Left lung (tissue), 10 donors: Measurements from ENCODE around the gene GTF3C5. TPM values are rescaled to one million over a fixed set of nuclear protein-coding genes. Genes with fewer than 3 reads are reported as not detected.
A peak's percentile ranks its signal among the peaks of the same experiment; 100 is the strongest.

Experiments used
- ATAC-seq: fragments of 200-7000 bp; cut with Tn5 transposase; one replicate; pipeline ENCODE4 v1.9.1; 2020; ENCODE audit warnings: moderate library complexity
- DNase-seq, 4 donors: peaks; one replicate each; pipeline ENCODE4 v3.0.0-alpha.2; 2013 to 2020
- H3K27ac ChIP-seq, 2 donors: fragments of 200-600 bp; sonication (generic) in 1 of 2; one replicate each; pipeline versions ENCODE4 v1.5.0 to v1.8.0; 2020 to 2021
- H3K27me3 ChIP-seq, 2 donors: fragments of 200-600 bp; sonication (generic) in 1 of 2; one replicate each; pipeline versions ENCODE4 v1.5.0 to v1.8.0; 2020 to 2021
- H3K36me3 ChIP-seq, 2 donors: fragments of 200-600 bp; sonication (generic) in 1 of 2; one replicate each; pipeline versions ENCODE4 v1.5.0 to v1.8.0; 2020 to 2021
- H3K4me1 ChIP-seq, 2 donors: fragments of 200-600 bp; one replicate each; pipeline ENCODE4 v1.8.0; 2021
- H3K4me3 ChIP-seq, 2 donors: fragments of 200-600 bp; sonication (generic) in 1 of 2; one replicate each; pipeline versions ENCODE4 v1.5.0 to v1.8.0; 2020 to 2021; ENCODE audit warnings: mild to moderate bottlenecking in 1 of 2
- H3K9me3 ChIP-seq, 2 donors: fragments of 200-600 bp; sonication (generic) in 1 of 2; one replicate each; pipeline versions ENCODE4 v1.5.0 to v1.8.0; 2020 to 2021
- CTCF ChIP-seq, 2 donors: fragments of 200-600 bp; sonication (generic) in 1 of 2; IDR thresholded peaks; one replicate each; pipeline versions ENCODE4 v1.5.0 to v1.8.0; 2021; ENCODE audit warnings: antibody characterized with exemption in 2 of 2
- intact Hi-C, 2 donors: fragments of 100-400 bp; cut with DNase I; formaldehyde crosslinking; loops; one replicate each; pipeline versions ENCODE4 v1.11.2 to v1.14.2; 2022
- polyA plus RNA-seq, 6 donors: library from polyadenylated mRNA; unstranded; fragments of 120-200 nt; gene quantifications; one replicate each; pipeline ENCODE4 v1.2.1, GENCODE V29; 2013; ENCODE audit not compliant: insufficient read length in 6 of 6
- total RNA-seq, 2 donors: library from RNA; stranded (reverse); fragmentation: NEBNext Ultra II Directional; extraction: Animal tissue kit (Norgen Biotek cat#: 25700); gene quantifications; one replicate each; pipeline ENCODE4 v1.2.1, GENCODE V29; 2021
- donor health status: DM: no; HTN: yes; CAD: no.
- donor health status: DM: no; HTN: no; CAD: no.

Gene GTF3C5
- total and polyA plus RNA-seq, 8 donors: 37.3 to 69.5 (median 66.1) TPM

GRCh38 chr9:133098871-133099270 is 68.1 kb downstream of the GTF3C5 start:
- Histone ChIP-seq H3K36me3 (peaks cover 0 to 77% of the 10 kb centered on the region in 2 donors), H3K9me3 (peaks cover 0 to 16% of the 10 kb centered on the region in 2 donors), H3K27me3 (no peaks in the 10 kb centered on the region), H3K4me1 (peaks cover 0 to 8% of the 10 kb centered on the region in 2 donors), H3K4me3 (no peak overlapping the region), H3K27ac (no peak overlapping the region)
- no peak for ATAC-seq
- peak in 2 of 4 donors; percentile 27 to 47 for DNase-seq
- no peak for TF ChIP-seq CTCF (IDR thresholded peaks at IDR 0.05)
- intact Hi-C loops: no loop called here

- Histone ChIP-seq H3K9me3 (peaks cover 0 to 16% of the 10 kb centered on the region in 2 donors), H3K4me1 (peaks cover 0 to 8% of the 10 kb centered on the region in 2 donors), H3K4me3 (no peak overlapping the region), H3K27ac (no peak overlapping the region), H3K36me3 (peaks cover 0 to 88% of the 10 kb centered on the region in 2 donors), H3K27me3 (no peaks in the 10 kb centered on the region)
- peak in 2 of 4 donors; percentile 22 to 53 for DNase-seq
- no peak for ATAC-seq
- no peak for TF ChIP-seq CTCF (IDR thresholded peaks at IDR 0.05)
- intact Hi-C loops: loop anchor here in 1 of 2 donors (5.0 kb wide), 1 partner anchor 47 kb away; no protein-coding TSS in a partner anchor
Observed at GRCh38 chr9:133099726-133100505, 69.1 kb downstream of the GTF3C5 start.

GRCh38 chr9:133100506-133101355 is 69.9 kb downstream of the GTF3C5 start:
- no peak for ATAC-seq
- intact Hi-C loops: loop anchor here in 1 of 2 donors (5.0 kb wide), 1 partner anchor 47 kb away; no protein-coding TSS in a partner anchor

GRCh38 chr9:133101356-133102189 is 70.8 kb downstream of the GTF3C5 start:
- Histone ChIP-seq H3K4me1 (peaks cover 0 to 8% of the 10 kb centered on the region in 2 donors), H3K36me3 (peaks cover 0 to 98% of the 10 kb centered on the region in 2 donors), H3K27ac (no peak overlapping the region), H3K4me3 (no peak overlapping the region), H3K27me3 (no peaks in the 10 kb centered on the region), H3K9me3 (peaks cover 0 to 4% of the 10 kb centered on the region in 2 donors)
- no peak for ATAC-seq
- TF ChIP-seq CTCF (IDR thresholded peaks at IDR 0.05): no peak
- DNase-seq: peak in 2 of 4 donors; percentile 29 to 76
- intact Hi-C loops: loop anchor here in 1 of 2 donors (5.0 kb wide), 1 partner anchor 46 kb away; no protein-coding TSS in a partner anchor

More at GRCh38 chr9:133100506-133101355, 69.9 kb downstream of the GTF3C5 start:
- peak in 2 of 4 donors; percentile 27 to 40 for DNase-seq
- Histone ChIP-seq H3K36me3 (peaks cover 0 to 95% of the 10 kb centered on the region in 2 donors), H3K9me3 (peaks cover 0 to 12% of the 10 kb centered on the region in 2 donors), H3K4me3 (no peak overlapping the region), H3K27ac (no peak overlapping the region), H3K4me1 (peaks cover 0 to 8% of the 10 kb centered on the region in 2 donors), H3K27me3 (no peaks in the 10 kb centered on the region)
- TF ChIP-seq CTCF (IDR thresholded peaks at IDR 0.05): no peak
